Peyer's patch (tissue), 4 donors: ENCODE measurements around the gene MRPL49. TPM values are rescaled to one million over a fixed set of nuclear protein-coding genes. Genes with fewer than 3 reads are reported as not detected.

ENCODE experiments used
- DNase-seq, 3 donors: peaks; one replicate each; pipeline ENCODE4 v3.0.0-alpha.2; 2017 to 2019
- H3K27ac ChIP-seq, 4 donors: fragments of 200-600 bp; sonication (generic); one replicate each; pipeline ENCODE4 v1.5.1; 2016 to 2019
- H3K27me3 ChIP-seq, 2 donors: fragments of 200-600 bp; sonication (generic); one replicate each; pipeline ENCODE4 v1.5.1; 2019
- H3K36me3 ChIP-seq, 3 donors: fragments of 200-600 bp; sonication (generic); one replicate each; pipeline ENCODE4 v1.5.1; 2016 to 2019
- H3K4me1 ChIP-seq, 4 donors: fragments of 200-600 bp; sonication (generic); one replicate each; pipeline ENCODE4 v1.5.1; 2016 to 2019
- H3K4me3 ChIP-seq, 4 donors: fragments of 200-600 bp; sonication (generic); 1 replicate in 3 of 4; 2 replicates in 1 of 4; pipeline ENCODE4 v1.5.1; 2016 to 2019; ENCODE audit warnings: mild to moderate bottlenecking in 1 of 4
- H3K9me3 ChIP-seq, 4 donors: fragments of 200-600 bp; sonication (generic); one replicate each; pipeline ENCODE4 v1.5.1; 2016 to 2019; ENCODE audit warnings: mild to moderate bottlenecking in 1 of 4
- POLR2A ChIP-seq, 2 donors: fragments of 450-650 bp; IDR thresholded peaks; one replicate each; pipeline ENCODE4 v1.5.1; 2017; ENCODE audit warnings: antibody characterized with exemption in 2 of 2, mild to moderate bottlenecking in 2 of 2, moderate library complexity in 2 of 2
- total RNA-seq, 4 donors: library from RNA; depleted of rRNA; stranded (reverse); fragments of >200 nt; gene quantifications; one replicate each; pipeline ENCODE4 v1.1.0, GENCODE V29; 2016
- TF ChIP-seq, protein P1 (sequence below), 6 experiments: fragments of 450-650 bp in 4 of 6; fragments of 200-600 bp in 2 of 6; sonication (generic) in 1 of 6; IDR thresholded peaks; one replicate each; pipeline ENCODE4 v1.5.1; 2017 to 2019; ENCODE audit warnings: antibody characterized with exemption in 6 of 6, mild to moderate bottlenecking in 3 of 6, moderate library complexity in 1 of 6

Gene MRPL49
- total RNA-seq, 4 donors from 2014 or later: 36.2 to 50.3 (median 45.7) TPM

DNA sequence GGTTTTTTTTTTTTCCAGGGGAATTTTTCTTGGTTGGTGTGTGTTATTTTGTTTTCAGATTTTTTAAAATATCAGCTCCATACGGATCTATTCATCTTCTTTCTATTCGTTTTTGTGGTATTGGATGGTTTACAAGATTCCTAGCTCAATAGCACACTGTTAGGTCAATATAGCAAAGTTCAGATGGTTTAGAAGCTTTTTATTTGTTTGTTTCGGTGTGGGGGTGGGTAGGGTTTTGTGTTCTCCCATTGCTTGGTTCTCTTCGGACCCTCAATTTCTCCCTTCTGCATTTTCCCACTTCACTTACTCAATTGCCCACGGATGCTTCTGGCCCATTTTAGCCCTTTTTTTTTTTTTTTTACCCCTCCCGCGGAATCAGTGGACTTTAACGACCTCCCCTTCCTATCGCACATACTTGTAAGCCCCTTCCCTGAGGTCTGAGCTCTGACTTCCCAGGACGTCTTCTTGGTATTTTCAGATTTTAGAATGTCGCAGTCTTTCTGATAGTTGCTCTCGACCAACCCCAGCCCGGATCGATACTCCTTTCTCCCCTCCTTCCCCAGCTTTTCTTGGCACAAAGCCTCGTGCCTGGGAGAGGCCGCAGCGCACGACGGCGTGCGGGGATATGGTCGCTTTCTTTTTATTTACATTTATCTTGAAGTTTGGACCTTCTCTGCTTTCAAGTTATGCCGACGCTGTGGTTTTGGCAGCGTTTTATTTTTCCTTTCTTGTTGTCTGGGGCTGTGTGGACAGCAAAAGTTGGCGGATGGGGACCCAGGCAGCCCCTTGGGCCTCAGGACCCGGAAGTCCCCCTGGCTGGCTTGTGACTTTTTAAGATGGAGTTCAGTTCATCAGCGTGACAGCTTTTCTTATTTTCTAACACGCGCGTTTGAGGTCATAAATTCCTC is 43.5 kb downstream of the MRPL49 start:
- peak in 2 of 3 donors; percentile 49 to 68 for DNase-seq
- H3K36me3 ChIP-seq: no peaks in the 10 kb centered on the region
- H3K27ac ChIP-seq: peak overlapping the region in 1 of 4 donors; percentile 33
- TF ChIP-seq POLR2A (IDR thresholded peaks at IDR 0.05): no peak
- TF ChIP-seq, protein P1, sequence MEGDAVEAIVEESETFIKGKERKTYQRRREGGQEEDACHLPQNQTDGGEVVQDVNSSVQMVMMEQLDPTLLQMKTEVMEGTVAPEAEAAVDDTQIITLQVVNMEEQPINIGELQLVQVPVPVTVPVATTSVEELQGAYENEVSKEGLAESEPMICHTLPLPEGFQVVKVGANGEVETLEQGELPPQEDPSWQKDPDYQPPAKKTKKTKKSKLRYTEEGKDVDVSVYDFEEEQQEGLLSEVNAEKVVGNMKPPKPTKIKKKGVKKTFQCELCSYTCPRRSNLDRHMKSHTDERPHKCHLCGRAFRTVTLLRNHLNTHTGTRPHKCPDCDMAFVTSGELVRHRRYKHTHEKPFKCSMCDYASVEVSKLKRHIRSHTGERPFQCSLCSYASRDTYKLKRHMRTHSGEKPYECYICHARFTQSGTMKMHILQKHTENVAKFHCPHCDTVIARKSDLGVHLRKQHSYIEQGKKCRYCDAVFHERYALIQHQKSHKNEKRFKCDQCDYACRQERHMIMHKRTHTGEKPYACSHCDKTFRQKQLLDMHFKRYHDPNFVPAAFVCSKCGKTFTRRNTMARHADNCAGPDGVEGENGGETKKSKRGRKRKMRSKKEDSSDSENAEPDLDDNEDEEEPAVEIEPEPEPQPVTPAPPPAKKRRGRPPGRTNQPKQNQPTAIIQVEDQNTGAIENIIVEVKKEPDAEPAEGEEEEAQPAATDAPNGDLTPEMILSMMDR (IDR thresholded peaks at IDR 0.05): no peak
- H3K4me1 ChIP-seq: no peaks in the 10 kb centered on the region
- peak overlapping the region in 3 of 4 donors; percentile 1 to 42 (median 32) for H3K4me3 ChIP-seq
- no peaks in the 10 kb centered on the region for H3K9me3 ChIP-seq
- no peaks in the 10 kb centered on the region for H3K27me3 ChIP-seq

DNA sequence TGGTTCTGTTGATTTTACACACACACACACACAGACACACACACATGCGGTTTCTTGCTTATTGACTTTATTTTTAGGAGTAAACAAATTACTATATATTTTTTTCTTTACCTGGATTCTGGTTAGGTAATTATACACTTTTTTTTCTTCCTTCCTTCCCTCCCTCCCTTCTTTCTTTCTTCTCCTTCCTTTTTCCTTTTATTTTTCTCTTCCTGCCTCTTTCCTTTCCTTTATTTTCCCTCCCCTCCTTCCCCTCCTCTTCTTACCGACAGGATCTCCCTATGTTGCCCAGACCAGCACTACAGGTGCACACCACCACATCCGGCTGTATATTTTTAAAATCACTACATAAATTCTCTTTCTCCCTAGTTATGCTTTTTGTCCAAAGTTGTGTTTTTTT is 44.8 kb downstream of the MRPL49 start:
- no peak overlapping the region for H3K4me3 ChIP-seq
- no peak for DNase-seq
- H3K9me3 ChIP-seq: no peaks in the 10 kb centered on the region
- H3K4me1 ChIP-seq: no peaks in the 10 kb centered on the region
- no peak for TF ChIP-seq POLR2A (IDR thresholded peaks at IDR 0.05)
- TF ChIP-seq, protein P1 (IDR thresholded peaks at IDR 0.05): no peak
- no peak overlapping the region for H3K27ac ChIP-seq
- H3K27me3 ChIP-seq: no peaks in the 10 kb centered on the region
- H3K36me3 ChIP-seq: no peaks in the 10 kb centered on the region

DNA sequence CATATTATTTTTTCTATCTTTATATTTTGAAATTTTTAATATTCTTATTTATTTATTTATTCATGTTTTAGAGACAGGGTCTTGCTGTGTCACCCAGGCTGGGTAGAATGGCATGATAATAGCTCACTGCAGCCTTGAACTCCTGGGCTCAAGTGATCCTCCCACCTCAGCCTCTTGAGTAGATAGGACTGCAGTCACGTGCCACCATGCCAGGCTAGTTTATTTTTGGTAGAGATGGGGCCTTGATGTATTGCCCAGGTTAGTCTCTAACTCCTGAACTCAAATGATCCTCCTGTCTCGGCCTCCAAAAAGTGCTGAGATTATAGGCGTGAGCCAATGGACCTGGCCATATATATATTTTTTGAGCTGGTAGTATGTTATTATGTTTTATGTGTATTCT is 45.5 kb downstream of the MRPL49 start:
- no peak for TF ChIP-seq POLR2A (IDR thresholded peaks at IDR 0.05)
- TF ChIP-seq, protein P1 (IDR thresholded peaks at IDR 0.05): no peak
- no peaks in the 10 kb centered on the region for H3K4me1 ChIP-seq
- DNase-seq: no peak
- H3K27ac ChIP-seq: no peak overlapping the region
- no peak overlapping the region for H3K4me3 ChIP-seq
- no peaks in the 10 kb centered on the region for H3K27me3 ChIP-seq
- H3K36me3 ChIP-seq: no peaks in the 10 kb centered on the region
- H3K9me3 ChIP-seq: no peaks in the 10 kb centered on the region

DNA sequence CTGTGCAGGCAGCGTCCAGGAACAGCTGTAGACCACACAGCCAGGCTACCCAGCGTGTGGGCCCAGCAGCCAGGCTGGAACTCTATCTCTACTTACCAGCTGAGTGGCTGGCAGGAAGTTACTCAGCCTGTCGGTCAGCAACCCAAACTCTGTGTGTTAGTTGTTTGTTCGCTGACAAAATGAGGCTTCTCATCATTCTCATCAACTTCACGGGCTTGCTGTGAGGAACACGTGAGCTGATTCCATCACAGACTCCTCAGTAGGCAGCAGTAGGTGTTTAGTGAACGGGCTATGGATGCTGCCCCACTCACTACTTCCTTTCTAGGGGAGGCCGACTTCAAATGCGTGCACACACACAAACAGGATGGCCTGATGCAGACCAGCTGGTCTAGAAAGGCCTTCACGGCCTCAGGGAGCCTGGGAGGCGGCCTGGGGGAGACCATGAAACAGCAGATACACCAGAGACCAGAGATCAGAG is 47.1 kb downstream of the MRPL49 start:
- H3K27ac ChIP-seq: peak overlapping the region in 3 of 4 donors; percentile 8 to 43 (median 28)
- no peaks in the 10 kb centered on the region for H3K4me1 ChIP-seq
- peak in 1 of 3 donors; percentile 33 for DNase-seq
- no peak for TF ChIP-seq POLR2A (IDR thresholded peaks at IDR 0.05)
- TF ChIP-seq, protein P1 (IDR thresholded peaks at IDR 0.05): no peak
- no peaks in the 10 kb centered on the region for H3K27me3 ChIP-seq
- H3K4me3 ChIP-seq: no peak overlapping the region
- H3K36me3 ChIP-seq: no peaks in the 10 kb centered on the region
- H3K9me3 ChIP-seq: no peaks in the 10 kb centered on the region

DNA sequence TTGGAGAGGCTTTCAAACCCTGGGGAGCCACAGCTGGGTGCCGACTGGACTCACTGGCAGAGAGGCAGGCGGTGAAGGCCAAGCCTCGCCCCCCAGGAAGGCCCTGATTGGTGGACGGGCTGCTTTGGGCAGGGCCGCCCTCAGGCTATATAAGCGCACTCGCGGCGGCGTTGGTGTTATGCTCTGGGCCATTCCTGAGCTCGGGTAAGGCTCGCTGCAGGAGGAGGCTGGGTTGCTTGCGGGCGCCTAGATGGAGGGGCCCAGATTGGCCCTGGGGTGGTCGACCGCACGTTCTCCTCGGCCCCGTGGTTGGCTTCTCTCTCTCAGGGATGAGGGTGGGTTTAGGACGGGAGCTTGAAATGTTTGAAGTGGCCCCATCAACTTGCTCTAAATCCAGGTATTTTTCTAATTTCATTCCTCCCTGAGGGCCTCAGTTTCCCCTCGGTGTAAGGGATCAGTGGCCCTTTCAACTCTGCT is 48.0 kb downstream of the MRPL49 start, which contains the start of gene SPDYC:
TSS of gene SPDYC (plus strand) at position 176 of the 477 bp plus-strand sequence. CDS start 1,125 bp downstream, outside the sequence.
- H3K4me1 ChIP-seq: no peaks in the 10 kb centered on the region
- no peak for DNase-seq
- H3K27me3 ChIP-seq: no peaks in the 10 kb centered on the region
- no peaks in the 10 kb centered on the region for H3K9me3 ChIP-seq
- H3K4me3 ChIP-seq: no peak within 1 kb of the TSS
- peak within 1 kb of the TSS in 3 of 4 donors; percentile 8 to 43 (median 28) for H3K27ac ChIP-seq
- no peak for TF ChIP-seq POLR2A (IDR thresholded peaks at IDR 0.05)
- TF ChIP-seq, protein P1 (IDR thresholded peaks at IDR 0.05): no peak
- H3K36me3 ChIP-seq: no peaks in the 10 kb centered on the region
